GM18861 (cell line): Measurements from ENCODE around the gene ACAN.

Experiments used
- ATAC-seq: cut with Tn5 transposase; IDR thresholded peaks from one replicate; pipeline ENCODE4 v1.9.1; 2021; ENCODE audit not compliant: unreplicated experiment

Gene ACAN

DNA sequence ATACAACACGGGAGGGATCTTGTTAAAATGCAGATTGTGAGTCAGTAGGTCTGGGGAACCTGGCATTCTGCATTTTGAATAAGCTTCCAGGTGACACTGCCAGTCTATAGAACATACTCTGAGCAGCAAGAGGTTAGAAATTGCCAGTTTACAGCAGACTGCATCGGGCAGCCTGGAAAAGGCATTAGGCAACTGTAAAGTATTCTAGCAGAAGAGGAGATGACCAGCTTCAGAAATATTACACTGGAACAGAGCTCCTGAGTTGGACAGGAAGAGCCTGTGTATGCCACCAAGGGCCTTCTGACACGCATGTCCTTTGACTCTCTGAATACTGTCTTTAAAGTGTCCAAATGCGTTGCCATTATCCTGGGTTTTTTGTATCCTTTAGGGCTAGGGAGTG is 2.5 kb upstream of the ACAN start:
- ATAC-seq, result no peak

DNA sequence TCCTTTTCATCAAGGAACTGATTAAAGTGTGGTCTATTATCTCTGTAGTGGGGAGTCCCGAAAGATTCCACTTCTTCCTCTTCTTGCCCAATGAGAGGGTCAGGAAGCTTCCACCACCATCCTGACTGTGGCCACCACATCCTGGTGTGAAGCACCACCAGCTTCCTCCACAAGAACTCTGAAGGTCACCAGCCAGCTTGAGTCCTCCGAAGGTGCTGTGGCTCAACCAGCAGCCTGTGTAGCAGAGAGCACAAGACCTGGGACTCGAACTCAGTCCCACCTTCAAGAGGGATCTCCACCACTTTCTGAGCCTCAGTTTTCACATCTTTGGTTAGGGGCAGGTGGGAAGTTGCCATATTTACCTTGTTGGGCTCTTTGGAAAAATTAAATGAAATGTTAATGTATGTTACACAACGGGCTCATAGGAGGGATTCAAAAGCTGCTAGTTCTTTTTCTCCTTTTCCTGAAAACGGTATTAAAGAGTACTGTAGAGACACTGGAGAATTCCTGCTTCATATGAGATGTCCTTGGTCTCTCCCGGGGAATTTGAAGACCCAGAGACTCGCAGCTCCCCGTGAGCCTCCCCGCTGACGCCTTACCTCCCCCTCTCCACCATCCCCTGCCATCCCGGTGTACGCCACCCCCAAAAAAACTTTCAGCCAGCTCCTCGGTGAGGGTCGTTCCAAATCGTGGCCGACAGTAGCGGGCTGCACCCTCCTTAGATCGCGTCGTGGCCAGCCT is 816 bp upstream of the ACAN start:
- ATAC-seq, result no peak

DNA sequence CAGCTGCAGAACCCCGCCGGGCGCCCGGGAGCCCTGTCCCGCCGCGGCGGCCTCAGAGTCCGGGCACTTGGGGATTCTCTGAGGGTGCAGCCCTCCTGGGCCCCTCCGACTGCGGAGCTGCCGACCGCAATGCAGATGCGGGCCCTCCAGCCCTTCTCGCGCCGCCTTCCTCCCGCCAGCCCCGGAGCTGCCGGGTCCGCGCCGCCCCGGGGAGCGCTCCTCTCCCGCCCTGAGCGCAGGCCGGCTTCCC is 320 bp upstream of the ACAN start:
- ATAC-seq, result no peak

DNA sequence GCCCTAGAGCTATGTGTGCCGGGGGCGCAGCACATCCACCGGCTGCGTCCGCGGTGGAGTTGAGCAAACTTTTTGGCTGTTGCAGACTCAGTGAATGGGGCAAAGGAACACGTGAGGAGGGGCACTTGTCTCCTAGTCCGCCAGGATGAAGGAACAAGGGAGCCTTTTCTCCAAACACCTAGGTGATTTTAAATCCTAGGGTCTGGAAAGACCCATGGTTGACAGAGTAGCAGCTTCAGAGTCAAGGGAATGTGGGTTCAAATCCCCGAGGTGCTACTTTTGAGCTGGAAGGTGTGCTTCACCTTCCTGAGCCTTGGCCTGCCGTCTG is 648 bp downstream of the ACAN start:
- no peak for ATAC-seq

DNA sequence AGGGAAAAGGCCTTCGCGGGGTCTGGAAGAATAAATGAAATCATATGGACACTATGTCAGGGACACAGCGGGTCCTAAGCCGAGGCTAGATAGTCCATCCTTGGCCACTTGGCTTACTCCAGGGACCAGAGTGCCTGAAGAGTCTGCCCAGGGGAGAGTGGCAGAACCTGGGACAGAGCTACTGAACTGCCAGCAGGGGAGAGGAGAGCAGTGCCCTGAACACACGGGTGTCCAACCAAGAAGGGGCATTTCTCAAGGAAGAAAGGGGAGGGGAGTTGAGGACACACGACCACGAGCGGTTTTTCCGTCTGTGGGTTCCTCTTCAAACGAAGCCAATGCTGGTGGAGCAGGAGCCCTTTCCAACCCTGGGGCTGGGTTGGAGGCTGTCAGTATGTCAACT is 1.0 kb downstream of the ACAN start:
- ATAC-seq, result no peak

DNA sequence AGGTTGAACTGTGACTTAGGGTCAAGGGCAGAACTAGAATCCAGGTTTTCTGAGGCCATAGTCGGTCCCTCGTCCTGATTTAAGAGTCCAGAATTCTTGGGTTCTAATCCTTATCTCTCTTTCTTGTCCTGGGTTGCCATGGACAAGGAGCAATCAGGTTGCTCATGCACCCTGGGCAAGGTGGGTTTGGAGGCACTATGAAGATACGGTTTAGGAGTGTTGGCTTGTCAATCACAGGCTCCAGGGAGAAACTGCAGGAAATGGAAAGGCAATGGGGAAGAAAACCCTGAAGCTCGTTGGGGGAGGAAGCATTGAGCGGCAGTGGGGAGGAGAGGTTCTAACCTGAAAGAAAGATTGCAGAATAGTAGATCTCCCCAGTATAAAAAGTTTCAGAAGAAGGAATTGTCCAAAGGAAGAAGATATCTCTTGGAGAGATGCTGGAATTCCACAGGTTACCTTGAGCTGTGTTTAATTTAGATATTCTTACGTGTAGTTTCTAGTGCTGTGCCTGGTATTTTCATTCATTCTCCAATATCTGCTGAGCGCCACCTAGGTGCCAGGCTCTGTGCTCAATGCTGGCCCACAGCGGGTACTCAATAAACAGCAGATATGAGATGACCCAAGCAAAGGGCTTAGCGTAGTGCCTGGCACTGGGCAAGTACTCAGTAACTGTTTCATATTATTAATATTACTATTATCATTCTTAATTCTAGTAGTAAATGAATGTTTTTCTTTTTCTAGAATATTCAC is 2.0 kb downstream of the ACAN start:
- ATAC-seq, result no peak

DNA sequence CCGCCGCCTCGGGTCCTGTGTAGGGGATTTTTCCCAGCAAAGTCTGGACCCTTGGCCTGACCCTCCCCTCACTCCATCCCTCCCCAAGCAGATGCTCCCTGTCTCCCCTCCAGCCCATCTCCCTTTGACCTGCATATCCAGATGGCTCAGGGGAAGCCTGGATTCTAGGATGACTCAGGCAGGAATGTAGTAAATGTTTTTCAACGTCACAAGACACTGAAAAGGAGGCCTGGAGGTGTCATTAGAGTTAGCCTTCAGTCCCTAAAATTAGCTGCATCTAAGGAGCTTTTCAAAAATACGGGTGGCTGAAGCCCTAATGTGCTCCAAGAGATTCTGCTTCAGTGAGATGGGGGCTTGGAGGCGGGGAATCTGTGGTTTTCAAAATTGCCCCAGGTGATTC is 7.2 kb downstream of the ACAN start:
- no peak for ATAC-seq

DNA sequence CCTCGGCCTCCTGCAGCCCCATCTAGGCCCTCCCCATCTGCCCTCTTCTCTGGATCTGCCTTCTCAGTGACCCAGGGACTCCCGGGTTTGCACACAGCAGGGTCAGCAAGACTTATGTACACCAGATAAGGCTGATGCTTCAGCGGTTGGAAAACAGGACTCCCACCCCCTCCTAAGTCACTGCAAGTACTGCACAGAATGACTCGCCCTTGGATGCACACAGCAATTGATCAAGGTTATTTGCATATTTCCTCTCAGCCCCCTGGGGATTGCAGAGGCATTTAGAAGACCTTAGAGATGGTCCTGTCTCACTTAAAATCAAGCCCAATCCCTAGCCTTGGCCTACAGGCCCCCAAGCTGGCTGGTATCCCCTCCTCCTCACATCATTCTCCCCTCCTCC is 8.9 kb downstream of the ACAN start:
- ATAC-seq, result no peak

DNA sequence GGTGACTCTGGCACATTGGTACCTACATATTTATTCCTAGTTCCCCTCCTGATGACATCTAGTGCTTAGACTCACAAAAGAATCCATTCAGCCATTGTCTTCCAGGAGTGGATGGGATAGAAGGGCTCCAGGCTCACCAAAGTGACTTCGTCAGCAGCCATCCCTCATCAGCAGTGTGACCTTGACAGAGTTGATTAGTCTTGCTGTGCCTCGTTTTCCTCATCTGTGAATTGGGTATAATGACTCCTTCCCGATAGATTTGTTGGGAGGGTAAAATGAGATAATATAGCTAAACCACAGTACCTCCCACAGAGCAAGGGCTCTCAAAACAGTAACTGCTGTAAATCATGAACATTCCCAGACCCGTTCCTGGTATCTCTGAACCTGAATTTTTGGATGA is 10.7 kb downstream of the ACAN start:
- ATAC-seq, result no peak

DNA sequence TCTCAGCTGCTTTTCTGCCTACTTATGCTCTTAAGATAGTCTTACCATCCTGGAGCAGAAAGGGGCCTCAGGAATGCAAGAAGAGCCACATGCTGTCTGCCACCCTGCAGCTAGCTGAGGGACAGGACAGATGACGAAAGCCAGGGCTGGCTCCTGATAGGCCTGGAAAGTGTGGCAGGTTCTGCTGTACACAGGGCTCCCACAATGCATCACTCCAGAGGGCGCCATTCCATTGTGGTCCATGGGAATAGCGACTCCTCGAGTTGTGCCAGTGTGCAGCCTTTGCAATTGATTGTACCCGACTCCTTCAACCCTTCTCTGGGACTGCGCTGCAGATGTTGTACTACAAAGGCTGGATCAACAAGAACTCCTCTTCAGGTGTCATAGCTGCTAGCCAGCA is 11.2 kb downstream of the ACAN start:
- no peak for ATAC-seq

DNA sequence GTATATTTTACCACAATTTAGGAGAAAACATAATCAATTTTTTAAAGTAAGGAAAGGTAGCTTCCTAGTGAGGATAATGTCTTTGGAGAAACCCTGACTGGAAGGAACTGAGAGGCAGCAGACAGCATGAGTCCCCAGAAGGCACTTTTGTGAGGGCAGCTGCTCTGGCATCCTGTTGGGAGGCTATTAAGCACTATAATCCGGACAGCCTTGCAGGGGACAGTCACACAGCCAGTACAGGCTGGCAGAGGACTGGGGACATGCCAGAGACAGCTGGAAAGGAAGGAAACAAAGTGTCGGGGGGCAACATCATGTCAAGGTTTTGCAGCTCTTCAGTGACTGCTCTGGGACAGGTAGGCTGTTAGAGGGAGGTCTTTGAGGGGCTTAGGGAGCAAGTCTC is 15.7 kb downstream of the ACAN start:
- ATAC-seq, result no peak

DNA sequence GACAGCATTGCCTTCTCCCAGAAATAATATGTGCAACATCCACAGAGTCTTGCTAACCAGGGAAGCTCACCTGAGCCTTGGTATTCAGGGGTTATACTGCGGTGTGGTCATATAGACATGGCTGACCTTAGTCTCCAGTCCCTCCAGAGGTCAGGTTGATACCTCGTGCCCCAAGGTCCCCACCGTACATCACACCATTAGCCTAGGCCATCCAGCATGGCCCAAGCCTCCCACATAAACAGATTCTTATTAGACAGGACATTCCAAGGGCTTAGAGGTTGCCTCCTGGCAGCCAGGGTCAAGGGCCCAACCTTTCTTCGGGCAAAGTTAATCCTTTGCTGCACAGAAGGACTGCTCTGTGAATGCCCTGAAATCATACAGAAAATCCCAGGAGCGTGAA is 18.8 kb downstream of the ACAN start:
- no peak for ATAC-seq

DNA sequence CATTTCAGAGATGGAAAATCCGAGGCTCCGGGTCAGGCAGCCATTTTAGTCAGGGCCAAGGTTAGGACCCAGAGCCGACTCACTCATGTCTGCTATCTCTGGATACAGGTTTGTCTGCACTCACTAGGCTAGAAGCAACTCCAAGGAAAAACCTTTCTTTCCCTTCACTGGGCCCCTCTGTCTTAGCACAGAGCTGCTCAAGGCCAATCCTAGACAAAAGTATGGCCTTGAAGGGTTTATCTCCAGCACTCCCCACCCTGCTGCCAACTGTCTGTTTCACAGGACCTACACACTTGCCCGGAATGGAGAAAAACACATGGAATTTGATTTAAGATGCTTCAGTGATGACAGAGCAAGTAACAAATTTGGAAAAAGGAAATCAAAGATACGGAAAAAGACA is 25.6 kb downstream of the ACAN start:
- no peak for ATAC-seq

DNA sequence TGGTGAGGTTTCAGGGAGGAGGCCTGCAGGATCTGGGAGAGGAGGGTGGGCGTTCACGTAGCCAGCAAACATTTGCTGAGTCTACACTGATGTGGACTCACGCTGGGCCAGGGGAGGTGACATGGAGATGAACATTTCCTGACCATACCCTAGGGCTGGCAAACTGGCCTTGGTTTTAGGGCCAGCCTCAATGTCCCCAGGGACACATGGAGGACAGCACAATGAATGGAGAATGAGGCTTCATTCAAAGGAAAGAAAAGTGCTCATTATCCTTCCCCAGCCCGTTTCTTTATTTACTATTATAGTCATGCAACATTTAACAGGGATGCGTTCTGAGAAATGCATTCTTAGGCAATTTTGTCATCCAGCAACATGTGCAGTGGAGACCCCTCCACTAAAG is 26.8 kb downstream of the ACAN start:
- ATAC-seq, result no peak

DNA sequence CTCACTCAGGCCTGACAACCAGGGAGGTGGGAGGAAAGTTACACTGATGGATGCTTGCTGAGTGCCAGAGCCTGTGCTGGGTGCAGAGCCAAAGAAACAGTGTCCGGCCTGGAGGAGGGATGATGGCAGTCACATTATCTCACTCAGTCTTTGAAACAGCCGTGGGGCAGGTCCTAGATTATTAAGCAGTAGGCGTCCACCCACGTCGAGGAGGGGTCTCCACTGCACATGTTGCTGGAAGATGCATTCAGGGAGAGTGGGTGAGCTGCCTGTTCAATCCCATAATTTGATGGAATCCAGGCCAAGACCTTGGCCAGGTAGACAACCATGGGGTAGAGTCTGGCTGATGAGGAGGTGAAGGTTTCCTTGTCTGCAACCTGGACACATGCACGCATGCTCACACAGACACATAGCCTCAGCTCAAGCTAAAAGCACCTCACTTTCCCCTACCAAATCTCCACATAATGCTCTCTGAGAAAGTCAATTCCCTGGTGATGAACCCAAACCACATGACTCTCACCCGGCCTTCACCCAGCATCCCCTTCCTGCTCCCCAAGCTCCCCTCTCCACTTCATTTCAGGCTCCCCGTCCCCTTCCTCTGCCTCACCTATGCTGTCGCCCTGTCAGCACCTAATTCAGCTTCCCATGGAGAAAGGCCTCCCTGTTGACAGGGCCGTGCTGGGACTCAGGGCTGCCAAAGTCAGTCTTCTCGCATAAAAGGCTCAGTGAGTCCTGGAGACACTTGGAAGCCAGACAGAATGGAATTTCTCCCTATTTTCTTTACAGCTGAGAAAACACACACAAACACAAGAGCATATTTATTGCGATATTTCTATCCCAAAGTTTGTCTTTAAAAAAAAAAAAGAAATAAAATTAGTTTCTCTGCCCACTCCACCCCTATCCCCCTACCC is 29.8 kb downstream of the ACAN start:
- no peak for ATAC-seq

DNA sequence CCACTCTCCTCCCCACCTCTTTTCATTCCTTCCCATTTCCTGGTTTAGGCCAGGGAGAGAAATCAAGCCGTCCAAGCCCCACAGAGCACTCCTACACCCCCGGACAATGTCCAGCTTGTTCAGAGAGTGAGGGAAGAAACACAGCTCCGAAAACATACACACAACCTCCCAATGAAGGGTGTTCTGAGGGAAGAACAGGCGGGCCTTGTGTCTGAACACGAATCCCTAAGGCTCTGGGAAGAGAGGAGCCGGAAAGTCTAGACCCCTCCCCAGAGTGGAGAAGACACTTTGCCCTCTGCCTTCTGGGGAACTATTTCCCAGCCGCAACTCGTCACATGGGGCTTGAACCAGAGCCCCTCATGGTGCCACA is 30.5 kb downstream of the ACAN start:
- ATAC-seq, result no peak

DNA sequence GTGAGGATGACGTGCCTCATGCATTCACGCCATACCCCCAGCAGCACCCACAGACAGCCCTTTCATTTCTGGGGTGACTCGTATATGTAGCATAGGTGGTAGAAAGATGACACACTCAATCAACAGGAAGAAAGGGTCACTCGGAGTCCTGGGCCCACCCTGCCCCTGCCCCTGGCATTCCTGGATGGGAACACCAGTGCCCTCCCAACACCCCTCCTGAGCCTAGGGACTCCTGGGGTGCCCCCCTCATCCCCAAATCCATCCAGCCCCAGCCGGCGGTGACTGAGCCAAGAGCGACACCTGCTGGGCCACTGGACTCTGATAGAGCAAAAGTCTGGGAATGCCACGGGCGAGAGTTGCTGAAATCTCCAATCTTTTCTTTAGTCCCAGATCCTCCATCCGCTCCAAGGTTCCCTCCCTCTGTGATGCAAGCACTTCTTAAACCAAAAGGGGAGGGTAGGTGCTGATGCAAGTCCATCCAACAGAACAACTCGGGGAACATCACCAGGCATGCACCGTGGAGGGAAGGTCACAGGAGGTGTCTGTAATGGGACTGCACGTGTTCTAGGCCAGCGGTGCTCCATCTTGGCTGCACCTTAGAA is 31.1 kb downstream of the ACAN start:
- no peak for ATAC-seq

DNA sequence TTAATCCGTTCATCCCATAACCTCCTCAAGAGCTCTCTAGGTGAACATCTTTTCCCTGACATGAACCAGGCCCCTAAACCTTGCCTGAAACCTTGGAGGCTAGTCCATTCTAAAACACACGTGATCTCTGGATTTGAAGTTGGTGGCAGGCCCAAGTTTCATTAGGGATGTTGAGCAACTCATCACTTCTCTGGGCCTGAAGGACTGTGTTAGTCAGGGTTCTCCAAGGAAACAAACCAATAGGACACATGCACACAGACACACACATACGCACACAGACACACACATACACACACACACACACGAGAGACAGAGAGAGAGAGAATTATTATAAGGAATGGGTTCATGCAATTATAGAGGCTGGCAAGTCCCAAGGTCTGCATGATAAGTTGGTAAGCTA is 31.9 kb downstream of the ACAN start:
- ATAC-seq, result no peak

DNA sequence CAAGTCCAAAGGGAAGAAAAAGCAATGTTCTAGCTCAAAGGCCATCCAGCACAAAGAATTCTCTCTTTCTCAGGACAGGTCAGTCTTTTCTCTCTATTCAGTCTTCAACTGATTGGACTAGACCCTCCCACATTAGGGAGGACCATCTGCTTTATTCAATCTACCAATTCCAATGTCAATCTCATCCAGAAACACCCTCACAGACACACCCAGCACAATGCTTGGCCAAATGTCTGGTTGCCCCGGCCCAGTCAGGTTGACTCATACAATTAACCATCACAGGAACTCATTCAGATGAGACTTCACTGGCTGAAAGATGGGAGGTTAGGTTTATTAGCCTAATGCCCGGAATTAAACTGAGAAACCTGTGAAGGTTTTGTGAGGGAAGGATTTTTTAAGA is 32.4 kb downstream of the ACAN start:
- no peak for ATAC-seq

DNA sequence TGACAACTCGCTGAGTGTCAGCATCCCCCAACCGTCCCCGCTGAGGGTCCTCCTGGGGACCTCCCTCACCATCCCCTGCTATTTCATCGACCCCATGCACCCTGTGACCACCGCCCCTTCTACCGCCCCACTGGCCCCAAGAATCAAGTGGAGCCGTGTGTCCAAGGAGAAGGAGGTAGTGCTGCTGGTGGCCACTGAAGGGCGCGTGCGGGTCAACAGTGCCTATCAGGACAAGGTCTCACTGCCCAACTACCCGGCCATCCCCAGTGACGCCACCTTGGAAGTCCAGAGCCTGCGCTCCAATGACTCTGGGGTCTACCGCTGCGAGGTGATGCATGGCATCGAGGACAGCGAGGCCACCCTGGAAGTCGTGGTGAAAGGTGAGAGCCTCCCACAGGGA is 35.4 kb downstream of the ACAN start:
- ATAC-seq, result no peak

DNA sequence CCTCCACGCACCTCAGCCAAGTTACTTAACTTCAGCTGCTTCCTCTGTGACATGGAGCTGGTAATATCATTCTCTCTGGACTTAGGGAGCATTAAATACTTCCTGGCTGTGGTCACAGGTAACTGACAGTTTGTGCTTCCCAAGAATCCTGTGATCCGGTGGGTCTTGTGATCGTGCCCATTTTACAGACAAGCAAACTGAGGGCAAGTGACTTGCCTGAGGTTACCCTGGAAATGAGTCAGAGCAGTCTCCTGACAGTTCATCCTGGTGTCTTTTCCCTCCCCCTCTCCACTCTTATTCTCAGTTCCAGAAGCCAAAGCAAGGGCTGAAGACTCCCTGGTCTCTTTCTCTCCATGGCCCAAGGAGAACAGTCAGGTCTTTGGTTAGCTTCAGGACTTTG is 35.9 kb downstream of the ACAN start:
- no peak for ATAC-seq

DNA sequence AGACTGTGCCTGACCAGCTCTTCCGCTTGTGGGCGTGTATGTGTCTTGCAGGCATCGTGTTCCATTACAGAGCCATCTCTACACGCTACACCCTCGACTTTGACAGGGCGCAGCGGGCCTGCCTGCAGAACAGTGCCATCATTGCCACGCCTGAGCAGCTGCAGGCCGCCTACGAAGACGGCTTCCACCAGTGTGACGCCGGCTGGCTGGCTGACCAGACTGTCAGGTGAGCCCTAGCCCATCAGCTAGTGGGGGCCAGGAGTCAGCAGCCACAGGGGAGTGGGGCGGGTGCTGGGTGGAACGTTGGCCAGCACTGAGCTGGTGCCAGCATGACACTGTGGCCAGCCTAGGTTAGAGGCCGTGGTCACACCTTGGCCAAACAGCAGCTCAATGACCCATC is 36.7 kb downstream of the ACAN start:
- ATAC-seq, result no peak
